A549 (cell line): Measurements from ENCODE around the gene TAF1B. TPM values are rescaled to one million over a fixed set of nuclear protein-coding genes. Genes with fewer than 3 reads are reported as not detected.

Experiments used
- ATAC-seq, 2 experiments: fragments of 200-7000 bp in 1 of 2; fragments of >200 bp in 1 of 2; cut with Nextera tagmentation in 1 of 2; cut with Tn5 transposase in 1 of 2; 3 replicates each; pipeline versions ENCODE4 v1.8.0 to v1.9.1; 2018 to 2020; ENCODE audit warnings: mild to moderate bottlenecking in 1 of 2, moderate library complexity in 1 of 2
- CTCF ChIA-PET: fragments of 300-600 bp; sonication (Branson Sonifier 250); formaldehyde crosslinking; extraction: SDS; loops from one replicate; lab custom pipeline; 2021; ENCODE audit warnings: antibody characterized with exemption, inconsistent platforms; lab: Yijun Ruan, JAX
- POLR2A ChIA-PET: fragments of 350-600 bp; formaldehyde crosslinking; extraction: SDS; loops from one replicate; lab custom pipeline; 2021; ENCODE audit warnings: antibody characterized with exemption, inconsistent platforms; lab: Yijun Ruan, JAX
- DNase-seq, 2 experiments: peaks; one replicate each; pipeline versions ENCODE4 v3.0.0 to v3.0.0-alpha.2; 2011 to 2016; ENCODE audit warnings: low read depth in 1 of 2, low spot score in 1 of 2
- FAIRE-seq: peaks from 2 replicates; lab custom pipeline; 2011; peaks lifted over from hg19 to GRCh38; lab: Jason Lieb, UNC
- H3K27ac ChIP-seq, 2 experiments: fragments of >200 bp; sonication (Bioruptor Twin); formaldehyde crosslinking; 3 replicates each; pipeline ENCODE4 v1.5.1; 2016 to 2017
- H3K4me1 ChIP-seq: fragments of >200 bp; sonication (Bioruptor Twin); formaldehyde crosslinking; 3 replicates; pipeline ENCODE4 v1.6.1; 2016
- H3K4me2 ChIP-seq: fragments of >200 bp; sonication (Bioruptor Twin); formaldehyde crosslinking; 3 replicates; pipeline ENCODE4 v1.6.1; 2016
- H3K4me3 ChIP-seq: fragments of >200 bp; sonication (Bioruptor Twin); formaldehyde crosslinking; 3 replicates; pipeline ENCODE4 v1.5.1; 2016
- H3K9me3 ChIP-seq: fragments of >200 bp; sonication (Bioruptor Twin); formaldehyde crosslinking; 3 replicates; pipeline ENCODE4 v1.6.1; 2016
- CBX2 ChIP-seq: fragments of 200-600 bp; sonication (generic); IDR thresholded peaks from 2 replicates; pipeline ENCODE4 v1.6.1; 2016; ENCODE audit warnings: low read depth, mild to moderate bottlenecking, borderline replicate concordance
- CBX8 ChIP-seq: fragments of 200-600 bp; sonication (generic); IDR thresholded peaks from 2 replicates; pipeline ENCODE4 v1.6.1; 2016
- CHD2 ChIP-seq: fragments of 150-350 bp; IDR thresholded peaks from 2 replicates; pipeline ENCODE4 v1.6.1; 2014; ENCODE audit warnings: low read length; ENCODE audit not compliant: partially characterized antibody
- CHD4 ChIP-seq: fragments of 200-600 bp; sonication (generic); IDR thresholded peaks from 2 replicates; pipeline ENCODE4 v1.6.1; 2016; ENCODE audit warnings: antibody characterized with exemption, mild to moderate bottlenecking, borderline replicate concordance
- EHF ChIP-seq: fragments of 250-450 bp; sonication (Bioruptor Pico); IDR thresholded peaks from 2 replicates; pipeline ENCODE4 v1.5.0; 2020; ENCODE audit warnings: mild to moderate bottlenecking
- EP300 ChIP-seq, 2 experiments: fragments of >200 bp; sonication (Bioruptor Twin); formaldehyde crosslinking; IDR thresholded peaks; 2 replicates in 1 of 2; 3 replicates in 1 of 2; pipeline ENCODE4 v1.6.1; 2016 to 2017
- ESRRA ChIP-seq: fragments of 150-350 bp; IDR thresholded peaks from 2 replicates; pipeline ENCODE4 v1.6.1; 2014; ENCODE audit warnings: mild to moderate bottlenecking, low read length, borderline replicate concordance
- FOSB ChIP-seq: fragments of 250-450 bp; sonication (Bioruptor Pico); IDR thresholded peaks from 2 replicates; pipeline ENCODE4 v1.5.0; 2020; ENCODE audit warnings: mild to moderate bottlenecking, moderate library complexity
- FOXS1 ChIP-seq: fragments of 250-450 bp; sonication (Bioruptor Pico); IDR thresholded peaks from 2 replicates; pipeline ENCODE4 v1.5.0; 2020; ENCODE audit warnings: mild to moderate bottlenecking, moderate library complexity
- HOXB5 ChIP-seq: fragments of 250-450 bp; sonication (Bioruptor Pico); IDR thresholded peaks from 2 replicates; pipeline ENCODE4 v1.5.0; 2020; ENCODE audit warnings: mild to moderate bottlenecking, moderate library complexity
- KDM1A ChIP-seq: fragments of 200-600 bp; sonication (generic); IDR thresholded peaks from 2 replicates; pipeline ENCODE4 v1.6.1; 2016; ENCODE audit warnings: low read depth, mild to moderate bottlenecking
- NFE2L2 ChIP-seq: fragments of 150-350 bp; conservative IDR thresholded peaks from 2 replicates; pipeline ENCODE4 v1.6.1; 2014; ENCODE audit warnings: low read length
- NPAS2 ChIP-seq: fragments of 250-450 bp; sonication (Bioruptor Pico); IDR thresholded peaks from 2 replicates; pipeline ENCODE4 v1.8.0; 2022; ENCODE audit warnings: mild to moderate bottlenecking, moderate library complexity, borderline replicate concordance
- PHF8 ChIP-seq: fragments of 200-600 bp; sonication (generic); IDR thresholded peaks from 2 replicates; pipeline ENCODE4 v1.6.1; 2016; ENCODE audit warnings: low read depth, mild to moderate bottlenecking, antibody characterized with exemption, moderate library complexity, borderline replicate concordance
- RARB ChIP-seq: fragments of 250-450 bp; sonication (Bioruptor Pico); IDR thresholded peaks from 2 replicates; pipeline ENCODE4 v1.8.0; 2021; ENCODE audit warnings: mild to moderate bottlenecking, moderate library complexity
- RCOR1 ChIP-seq: fragments of 150-350 bp; IDR thresholded peaks from 2 replicates; pipeline ENCODE4 v1.6.1; 2014; ENCODE audit warnings: antibody characterized with exemption, low read length, low read depth
- RFX5 ChIP-seq: fragments of 450-650 bp; IDR thresholded peaks from 2 replicates; pipeline ENCODE4 v1.7.1; 2014; ENCODE audit warnings: antibody characterized with exemption, mild to moderate bottlenecking, moderate library complexity
- SMC3 ChIP-seq: fragments of >200 bp; sonication (Bioruptor Twin); formaldehyde crosslinking; IDR thresholded peaks from 3 replicates; pipeline ENCODE4 v1.6.1; 2018; ENCODE audit warnings: inconsistent platforms
- TP53 ChIP-seq: fragments of 250-450 bp; sonication (Bioruptor Pico); IDR thresholded peaks from 2 replicates; pipeline ENCODE4 v1.5.0; 2021; ENCODE audit warnings: mild to moderate bottlenecking, moderate library complexity
- ZSCAN20 ChIP-seq: fragments of 250-450 bp; sonication (Bioruptor Pico); IDR thresholded peaks from 2 replicates; pipeline ENCODE4 v1.8.0; 2022; ENCODE audit warnings: mild to moderate bottlenecking, moderate library complexity
- WGBS: methylation state at CpG from one replicate; pipeline ENCODE4 v1.1.6; 2017; ENCODE audit errors: missing lambda C conversion rate; 5-methylcytosine and 5-hydroxymethylcytosine counted together
- polyA plus RNA-seq, 4 experiments: library from polyadenylated mRNA; depleted of rRNA in 3 of 4; stranded (reverse); fragments of >200 nt; fragmentation: RNase III in 1 of 4; extraction: RNeasy Plus Mini Kit Qiagen cat#74134 plus additional on column Dnase treatment in 1 of 4; gene quantifications; 2 replicates in 3 of 4; 3 replicates in 1 of 4; pipeline ENCODE4 v1.2.3, GENCODE V29; 2011 to 2017
- TF ChIP-seq, protein P1 (sequence below): fragments of 450-650 bp; IDR thresholded peaks from 2 replicates; pipeline ENCODE4 v1.6.1; 2014; ENCODE audit warnings: antibody characterized with exemption
- TF ChIP-seq, protein P2 (sequence below): IDR thresholded peaks from 2 replicates; pipeline ENCODE4 v1.6.1; 2012
- TF ChIP-seq, protein P3 (sequence below): IDR thresholded peaks from 2 replicates; pipeline ENCODE4 v1.6.1; 2012
- TF ChIP-seq, protein P4 (sequence below): fragments of 150-350 bp; IDR thresholded peaks from 2 replicates; pipeline ENCODE4 v1.6.1; 2014; ENCODE audit warnings: low read depth, mild to moderate bottlenecking, low read length
- TF ChIP-seq, protein P5 (sequence below): fragments of >200 bp; sonication (Bioruptor Twin); formaldehyde crosslinking; IDR thresholded peaks from 3 replicates; pipeline ENCODE4 v1.5.1; 2016

TAF1B gene
- polyA plus RNA-seq, 2 of the 4 experiments (the other 2 are of a cell fraction), result 40.6 to 51.7 TPM

DNA sequence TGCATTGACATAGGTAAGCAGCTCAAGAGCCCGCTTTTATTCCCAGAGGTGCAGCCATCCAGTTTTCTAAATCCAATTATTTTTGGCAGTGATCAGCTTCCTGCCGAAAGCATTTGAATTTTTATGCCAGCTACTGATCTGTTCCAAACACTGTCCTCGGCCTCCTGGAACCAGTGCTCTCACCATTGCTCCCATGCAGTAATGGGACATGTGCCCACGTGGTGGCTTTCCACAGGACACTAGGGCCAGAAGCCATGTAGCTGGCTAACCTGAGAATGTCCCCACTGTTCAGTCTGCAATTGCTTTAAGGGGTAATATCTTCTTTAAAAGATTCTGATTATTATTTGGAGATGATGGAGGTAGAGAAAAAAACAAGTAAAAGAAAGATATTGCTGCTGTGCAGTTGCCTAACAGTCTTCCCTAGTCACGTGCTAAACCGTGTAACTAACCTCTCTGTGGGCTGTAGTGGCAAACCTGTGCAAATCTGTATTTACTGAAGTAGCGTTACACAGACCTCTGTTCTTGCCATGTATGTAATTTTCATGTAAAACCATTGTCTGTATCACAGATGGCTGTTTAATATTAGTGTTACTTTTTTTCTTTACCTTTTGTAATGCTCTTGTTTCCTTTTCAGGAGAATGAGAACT is 121.2 kb downstream of the TAF1B start:
- ATAC-seq (no peak), FAIRE-seq (no peak), DNase-seq (no peak)
- Histone ChIP-seq H3K4me3 (no peak overlapping the region), H3K4me1 (no peaks in the 10 kb centered on the region), H3K27ac (no peak overlapping the region), H3K9me3 (no peaks in the 10 kb centered on the region), H3K4me2 (no peak overlapping the region)
- POLR2A ChIA-PET, result no interaction called here
- no peak for TF ChIP-seq RCOR1
- no peak for TF ChIP-seq SMC3
- TF ChIP-seq CBX8, result no peak
- TF ChIP-seq TP53 (CRISPR knock-in tag), result no peak
- no peak for TF ChIP-seq NPAS2
- TF ChIP-seq FOXS1 (CRISPR knock-in tag), result no peak
- TF ChIP-seq NFE2L2, result no peak
- no peak for TF ChIP-seq PHF8
- TF ChIP-seq CHD4, result no peak
- no peak for TF ChIP-seq EP300 (IDR thresholded peaks at IDR 0.05)
- TF ChIP-seq, protein P1, sequence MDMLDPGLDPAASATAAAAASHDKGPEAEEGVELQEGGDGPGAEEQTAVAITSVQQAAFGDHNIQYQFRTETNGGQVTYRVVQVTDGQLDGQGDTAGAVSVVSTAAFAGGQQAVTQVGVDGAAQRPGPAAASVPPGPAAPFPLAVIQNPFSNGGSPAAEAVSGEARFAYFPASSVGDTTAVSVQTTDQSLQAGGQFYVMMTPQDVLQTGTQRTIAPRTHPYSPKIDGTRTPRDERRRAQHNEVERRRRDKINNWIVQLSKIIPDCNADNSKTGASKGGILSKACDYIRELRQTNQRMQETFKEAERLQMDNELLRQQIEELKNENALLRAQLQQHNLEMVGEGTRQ, result no peak
- no peak for TF ChIP-seq CHD2
- no peak for TF ChIP-seq ESRRA
- no peak for TF ChIP-seq ZSCAN20
- TF ChIP-seq RARB (CRISPR knock-in tag), result no peak
- TF ChIP-seq CBX2, result no peak
- no peak for TF ChIP-seq EHF
- no peak for TF ChIP-seq KDM1A
- TF ChIP-seq, protein P2, sequence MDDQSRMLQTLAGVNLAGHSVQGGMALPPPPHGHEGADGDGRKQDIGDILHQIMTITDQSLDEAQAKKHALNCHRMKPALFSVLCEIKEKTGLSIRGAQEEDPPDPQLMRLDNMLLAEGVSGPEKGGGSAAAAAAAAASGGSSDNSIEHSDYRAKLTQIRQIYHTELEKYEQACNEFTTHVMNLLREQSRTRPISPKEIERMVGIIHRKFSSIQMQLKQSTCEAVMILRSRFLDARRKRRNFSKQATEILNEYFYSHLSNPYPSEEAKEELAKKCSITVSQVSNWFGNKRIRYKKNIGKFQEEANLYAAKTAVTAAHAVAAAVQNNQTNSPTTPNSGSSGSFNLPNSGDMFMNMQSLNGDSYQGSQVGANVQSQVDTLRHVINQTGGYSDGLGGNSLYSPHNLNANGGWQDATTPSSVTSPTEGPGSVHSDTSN, result no peak
- 80% methylated on average over 7 of the region's 7 CpGs for WGBS
- CTCF ChIA-PET, result interaction anchor here (0.9 to 1.4 kb wide), 5 partner anchors 8 to 150 kb away, joined by 3 to 7 read pairs (median 4); no protein-coding TSS in a partner anchor

DNA sequence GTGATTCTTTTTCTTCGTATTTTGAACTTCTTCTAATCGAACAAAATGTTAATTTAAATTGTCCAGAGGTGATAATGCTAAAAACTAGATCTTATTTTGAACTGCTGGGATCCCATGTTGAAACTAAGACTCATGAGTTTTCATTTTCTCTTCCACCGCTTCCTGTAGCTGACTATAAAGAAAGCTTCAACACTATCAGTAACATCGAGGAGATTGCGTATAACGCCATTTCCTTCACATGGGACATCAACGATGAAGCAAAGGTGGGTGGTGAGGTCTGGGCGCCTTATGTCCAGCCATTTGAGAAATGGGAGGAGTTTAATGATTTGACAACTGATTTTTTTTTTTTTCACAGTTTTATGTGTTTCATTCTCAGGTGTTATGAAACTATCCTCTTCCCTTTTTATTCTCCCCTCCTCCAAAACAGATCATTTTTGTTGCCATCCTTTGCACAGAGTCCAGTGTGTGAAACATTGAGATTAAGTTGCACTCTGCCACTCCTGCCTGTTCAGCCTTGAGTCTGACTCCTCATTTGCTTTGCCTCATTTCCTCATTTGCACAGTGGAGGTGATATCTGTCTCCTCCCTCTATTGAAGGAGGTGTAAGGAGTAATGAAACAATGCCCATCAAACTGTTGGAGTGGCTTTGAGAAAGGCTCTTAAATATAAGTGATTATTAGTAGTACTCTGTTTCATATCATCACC is 122.0 kb downstream of the TAF1B start:
- Histone ChIP-seq H3K4me2 (no peak overlapping the region), H3K27ac (no peak overlapping the region), H3K4me1 (no peaks in the 10 kb centered on the region), H3K9me3 (no peaks in the 10 kb centered on the region), H3K4me3 (no peak overlapping the region)
- ATAC-seq (no peak), FAIRE-seq (no peak), DNase-seq (no peak)
- CTCF ChIA-PET, result interaction anchor here (0.9 kb wide), 2 partner anchors 8 to 13 kb away, joined by 3 to 6 read pairs; no protein-coding TSS in a partner anchor
- WGBS, result 85% methylated on average over 8 of the region's 8 CpGs
- TF ChIP-seq, protein P3, sequence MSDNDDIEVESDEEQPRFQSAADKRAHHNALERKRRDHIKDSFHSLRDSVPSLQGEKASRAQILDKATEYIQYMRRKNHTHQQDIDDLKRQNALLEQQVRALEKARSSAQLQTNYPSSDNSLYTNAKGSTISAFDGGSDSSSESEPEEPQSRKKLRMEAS, result no peak
- TF ChIP-seq, protein P4, sequence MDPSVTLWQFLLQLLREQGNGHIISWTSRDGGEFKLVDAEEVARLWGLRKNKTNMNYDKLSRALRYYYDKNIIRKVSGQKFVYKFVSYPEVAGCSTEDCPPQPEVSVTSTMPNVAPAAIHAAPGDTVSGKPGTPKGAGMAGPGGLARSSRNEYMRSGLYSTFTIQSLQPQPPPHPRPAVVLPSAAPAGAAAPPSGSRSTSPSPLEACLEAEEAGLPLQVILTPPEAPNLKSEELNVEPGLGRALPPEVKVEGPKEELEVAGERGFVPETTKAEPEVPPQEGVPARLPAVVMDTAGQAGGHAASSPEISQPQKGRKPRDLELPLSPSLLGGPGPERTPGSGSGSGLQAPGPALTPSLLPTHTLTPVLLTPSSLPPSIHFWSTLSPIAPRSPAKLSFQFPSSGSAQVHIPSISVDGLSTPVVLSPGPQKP, result no peak
- TF ChIP-seq RFX5, result no peak
- TF ChIP-seq, protein P2, result no peak
- no peak for TF ChIP-seq HOXB5
- TF ChIP-seq, protein P5, sequence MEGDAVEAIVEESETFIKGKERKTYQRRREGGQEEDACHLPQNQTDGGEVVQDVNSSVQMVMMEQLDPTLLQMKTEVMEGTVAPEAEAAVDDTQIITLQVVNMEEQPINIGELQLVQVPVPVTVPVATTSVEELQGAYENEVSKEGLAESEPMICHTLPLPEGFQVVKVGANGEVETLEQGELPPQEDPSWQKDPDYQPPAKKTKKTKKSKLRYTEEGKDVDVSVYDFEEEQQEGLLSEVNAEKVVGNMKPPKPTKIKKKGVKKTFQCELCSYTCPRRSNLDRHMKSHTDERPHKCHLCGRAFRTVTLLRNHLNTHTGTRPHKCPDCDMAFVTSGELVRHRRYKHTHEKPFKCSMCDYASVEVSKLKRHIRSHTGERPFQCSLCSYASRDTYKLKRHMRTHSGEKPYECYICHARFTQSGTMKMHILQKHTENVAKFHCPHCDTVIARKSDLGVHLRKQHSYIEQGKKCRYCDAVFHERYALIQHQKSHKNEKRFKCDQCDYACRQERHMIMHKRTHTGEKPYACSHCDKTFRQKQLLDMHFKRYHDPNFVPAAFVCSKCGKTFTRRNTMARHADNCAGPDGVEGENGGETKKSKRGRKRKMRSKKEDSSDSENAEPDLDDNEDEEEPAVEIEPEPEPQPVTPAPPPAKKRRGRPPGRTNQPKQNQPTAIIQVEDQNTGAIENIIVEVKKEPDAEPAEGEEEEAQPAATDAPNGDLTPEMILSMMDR, result no peak
- TF ChIP-seq FOSB (CRISPR knock-in tag), result no peak
- TF ChIP-seq NFE2L2, result no peak
- POLR2A ChIA-PET, result no interaction called here
